Spinal cord (tissue), 10 donors: ENCODE data around the gene PPP2R3C. TPM values are rescaled to one million over a fixed set of nuclear protein-coding genes. Genes with fewer than 3 reads are reported as not detected.
"Not testable (repeated sequence)": the region's sequence is repeated elsewhere in the genome, so short reads cannot be mapped to it uniquely, and the experiment has no call there.

Source experiments
- DNase-seq, 6 donors: peaks; one replicate each; pipeline versions ENCODE4 v3.0.0 to v3.0.0-alpha.2; 2013 to 2015; ENCODE audit warnings: low spot score in 6 of 6, low read depth in 4 of 6
- H3K27ac ChIP-seq: one replicate; pipeline ENCODE4 v1.5.1; 2013; ENCODE audit warnings: low read depth, low read length, control low read depth
- H3K27me3 ChIP-seq: one replicate; pipeline ENCODE4 v1.6.1; 2013; ENCODE audit warnings: low read length; ENCODE audit not compliant: control insufficient read depth, insufficient read depth
- H3K36me3 ChIP-seq: one replicate; pipeline ENCODE4 v1.6.1; 2013; ENCODE audit warnings: low read length; ENCODE audit not compliant: control insufficient read depth, insufficient read depth
- H3K4me1 ChIP-seq: one replicate; pipeline ENCODE4 v1.6.1; 2013; ENCODE audit warnings: low read length; ENCODE audit not compliant: control insufficient read depth, insufficient read depth
- H3K4me3 ChIP-seq: one replicate; pipeline ENCODE4 v1.5.1; 2013; ENCODE audit warnings: low read depth, low read length, control low read depth
- H3K9me3 ChIP-seq: one replicate; pipeline ENCODE4 v1.6.1; 2013; ENCODE audit warnings: low read length; ENCODE audit not compliant: control insufficient read depth, insufficient read depth
- WGBS: methylation state at CpG from one replicate; pipeline ENCODE4 v1.1.5; 2013; ENCODE audit warnings: missing lambda C conversion rate; ENCODE audit not compliant: insufficient coverage; 5-methylcytosine and 5-hydroxymethylcytosine counted together
- polyA plus RNA-seq, 2 donors: library from polyadenylated mRNA; unstranded; fragments of 120-200 nt; gene quantifications; one replicate each; pipeline ENCODE4 v1.2.1, GENCODE V29; 2013; ENCODE audit not compliant: insufficient read length in 2 of 2
- total RNA-seq, 2 donors: library from RNA; depleted of rRNA in 1 of 2; stranded (reverse); fragments of 120-200 nt in 1 of 2; fragments of >200 nt in 1 of 2; gene quantifications; one replicate each; pipeline versions ENCODE4 v1.2.3 to v1.2.4, GENCODE V29; 2013 to 2014
- donor health status: healthy.

PPP2R3C gene
- total and polyA plus RNA-seq, 4 donors = 40.6 to 65.1 (median 61.4) TPM

DNA sequence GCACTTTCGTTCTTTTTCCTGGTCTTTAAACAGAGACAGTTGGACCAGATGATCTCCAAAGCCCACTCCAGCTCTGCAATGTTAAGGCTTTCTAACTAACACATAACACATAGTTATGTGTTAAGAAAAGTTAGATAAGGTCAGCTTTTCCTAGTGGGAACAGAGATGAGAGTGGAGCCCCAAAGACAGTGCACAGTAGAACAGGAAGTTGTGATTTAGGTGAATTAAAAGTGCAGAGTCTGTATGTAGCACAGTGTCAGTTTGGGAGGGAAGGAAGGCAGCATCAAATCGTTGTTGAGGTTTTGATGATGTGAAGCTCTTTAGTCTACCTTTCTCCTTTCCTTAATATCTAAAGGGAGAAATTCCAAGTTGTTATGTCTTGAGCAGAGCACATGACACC, 32.2 kb upstream of the PPP2R3C start:
- DNase-seq = no peak
- no peak overlapping the region for H3K4me3 ChIP-seq
- H3K27me3 ChIP-seq = no peaks in the 10 kb centered on the region
- no peaks in the 10 kb centered on the region for H3K4me1 ChIP-seq
- no peak overlapping the region for H3K27ac ChIP-seq
- H3K36me3 ChIP-seq = peaks cover 3% of the 10 kb centered on the region
- WGBS = no CpG with 5 or more reads among the region's 2 CpGs
- no peaks in the 10 kb centered on the region for H3K9me3 ChIP-seq

- not testable (repeated sequence) for DNase-seq, H3K9me3 ChIP-seq, H3K27ac ChIP-seq, H3K4me3 ChIP-seq, H3K4me1 ChIP-seq, H3K36me3 ChIP-seq, H3K27me3 ChIP-seq
- 97% methylated on average over 13 of the region's 35 CpGs for WGBS
Observed at GRCh38 chr14:35152531-35152930, 30.7 kb upstream of the PPP2R3C start.

GRCh38 chr14:35149239-35149638, 27.4 kb upstream of the PPP2R3C start:
- no peaks in the 10 kb centered on the region for H3K27me3 ChIP-seq
- H3K9me3 ChIP-seq = no peaks in the 10 kb centered on the region
- no peak overlapping the region for H3K27ac ChIP-seq
- no CpG with 5 or more reads among the region's 4 CpGs for WGBS
- peaks cover 3% of the 10 kb centered on the region for H3K36me3 ChIP-seq
- H3K4me1 ChIP-seq = no peaks in the 10 kb centered on the region
- no peak overlapping the region for H3K4me3 ChIP-seq
- no peak for DNase-seq

- WGBS = 100% methylated on average over 1 of the region's 3 CpGs
- Histone ChIP-seq H3K27me3 (no peaks in the 10 kb centered on the region), H3K4me3 (no peak overlapping the region), H3K27ac (no peak overlapping the region), H3K9me3 (no peaks in the 10 kb centered on the region), H3K4me1 (no peaks in the 10 kb centered on the region), H3K36me3 (peaks cover 1% of the 10 kb centered on the region)
- no peak for DNase-seq
Observed at GRCh38 chr14:35147711-35148110, 25.9 kb upstream of the PPP2R3C start.

DNA sequence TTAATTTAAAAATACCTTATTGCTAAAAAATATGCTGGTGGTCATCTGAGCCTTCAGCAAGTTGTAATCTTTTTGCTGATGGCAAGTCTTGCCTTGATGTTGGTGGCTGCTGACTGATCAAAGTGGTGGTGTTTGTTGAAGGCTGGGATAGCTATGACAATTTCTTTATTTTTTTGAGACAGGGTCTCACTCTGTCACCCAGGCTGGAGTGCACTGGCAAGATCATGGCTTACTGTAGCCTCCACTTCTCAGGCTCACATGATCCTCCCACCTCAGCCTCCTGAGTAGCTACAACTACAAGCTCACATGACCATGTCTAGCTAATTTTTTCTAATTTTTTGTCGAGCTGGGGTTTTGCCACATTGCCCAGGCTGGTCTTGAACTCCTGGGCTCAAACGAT, 25.4 kb upstream of the PPP2R3C start:
- no peak for DNase-seq
- H3K4me3 ChIP-seq = no peak overlapping the region
- H3K9me3 ChIP-seq = no peaks in the 10 kb centered on the region
- WGBS = no CpG with 5 or more reads among the region's 2 CpGs
- no peaks in the 10 kb centered on the region for H3K36me3 ChIP-seq
- no peaks in the 10 kb centered on the region for H3K4me1 ChIP-seq
- H3K27ac ChIP-seq = no peak overlapping the region
- no peaks in the 10 kb centered on the region for H3K27me3 ChIP-seq

- Histone ChIP-seq H3K27ac (no peak overlapping the region), H3K36me3 (peaks cover 4% of the 10 kb centered on the region), H3K9me3 (no peaks in the 10 kb centered on the region), H3K27me3 (no peaks in the 10 kb centered on the region), H3K4me1 (no peaks in the 10 kb centered on the region), H3K4me3 (no peak overlapping the region)
- DNase-seq = no peak
- WGBS = no CpG with 5 or more reads among the region's 5 CpGs
Observed at GRCh38 chr14:35146711-35147149, 24.9 kb upstream of the PPP2R3C start.

DNA sequence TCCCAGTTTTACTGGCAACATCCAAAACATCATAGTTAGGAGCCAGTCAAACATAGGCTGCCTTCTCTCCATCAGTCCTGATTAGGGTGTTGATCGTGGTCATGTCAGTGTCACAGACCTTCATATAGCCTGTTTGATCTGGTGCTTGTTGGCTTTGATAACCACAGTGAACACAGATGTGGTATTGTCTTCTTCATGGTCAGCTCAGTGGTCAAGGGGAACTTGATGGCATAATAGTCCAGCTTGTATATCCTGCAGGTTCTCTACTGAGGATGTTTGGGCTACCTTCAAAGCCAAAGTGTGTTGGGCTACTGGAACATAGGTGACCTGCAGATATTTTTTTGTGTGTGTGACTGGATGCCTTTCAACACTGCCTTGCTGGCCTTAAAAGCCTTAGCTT, 22.2 kb upstream of the PPP2R3C start:
- H3K36me3 ChIP-seq = peaks cover 4% of the 10 kb centered on the region
- no peaks in the 10 kb centered on the region for H3K4me1 ChIP-seq
- no CpG with 5 or more reads among the region's 1 CpG for WGBS
- H3K27me3 ChIP-seq = no peaks in the 10 kb centered on the region
- no peak for DNase-seq
- no peak overlapping the region for H3K4me3 ChIP-seq
- no peak overlapping the region for H3K27ac ChIP-seq
- H3K9me3 ChIP-seq = no peaks in the 10 kb centered on the region

GRCh38 chr14:35140718-35141581, 19.2 kb upstream of the PPP2R3C start:
- peak in 3 of 6 donors; percentile 17 to 37 (median 25) for DNase-seq
- Histone ChIP-seq H3K4me3 (no peak overlapping the region), H3K4me1 (no peaks in the 10 kb centered on the region), H3K27me3 (no peaks in the 10 kb centered on the region), H3K27ac (no peak overlapping the region), H3K36me3 (peaks cover 9% of the 10 kb centered on the region), H3K9me3 (no peaks in the 10 kb centered on the region)
- WGBS = no CpG with 5 or more reads among the region's 2 CpGs

- Histone ChIP-seq H3K4me3 (no peak overlapping the region), H3K9me3 (no peaks in the 10 kb centered on the region), H3K36me3 (peaks cover 23% of the 10 kb centered on the region), H3K27ac (no peak overlapping the region), H3K4me1 (no peaks in the 10 kb centered on the region), H3K27me3 (no peaks in the 10 kb centered on the region)
- WGBS = 100% methylated on average over 1 of the region's 5 CpGs
- no peak for DNase-seq
Observed at GRCh38 chr14:35138585-35138984, 16.8 kb upstream of the PPP2R3C start.
